Fibroblast of skin of left quadriceps (primary cell): Measurements from ENCODE around the gene GDF9.

Source experiments
- DNase-seq, 2 experiments: peaks; one replicate each; pipeline ENCODE4 v3.0.0-alpha.2; 2013; ENCODE audit warnings: low read depth in 2 of 2

Gene GDF9

GRCh38 chr5:132817011-132817410 is 49.3 kb downstream of the GDF9 start:
- no peak for DNase-seq

DNA sequence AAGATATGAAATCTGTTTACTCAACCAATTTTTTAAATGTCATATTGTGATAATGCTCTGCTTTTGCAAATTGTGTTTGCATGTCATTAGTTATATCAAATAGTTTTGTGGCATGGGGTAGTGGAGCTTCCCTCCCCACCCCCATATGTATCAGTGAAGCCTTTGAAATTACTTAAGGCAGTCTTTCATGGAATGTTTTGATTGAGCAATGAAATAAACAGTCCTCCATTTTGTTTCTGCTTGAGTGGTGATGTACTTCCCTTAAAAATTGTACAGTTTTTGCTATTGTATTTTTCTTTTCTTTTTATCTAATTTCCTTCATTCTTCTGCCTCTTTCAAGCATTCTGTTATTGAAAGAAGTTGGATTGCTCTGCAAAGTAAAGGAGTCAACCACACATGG is 49.7 kb downstream of the GDF9 start:
- DNase-seq: no peak

- no peak for DNase-seq
These were observed 50.2 kb downstream of the GDF9 start for GRCh38 chr5:132816083-132816482.

- DNase-seq: no peak
These were observed 50.8 kb downstream of the GDF9 start for GRCh38 chr5:132815454-132815853.

DNA sequence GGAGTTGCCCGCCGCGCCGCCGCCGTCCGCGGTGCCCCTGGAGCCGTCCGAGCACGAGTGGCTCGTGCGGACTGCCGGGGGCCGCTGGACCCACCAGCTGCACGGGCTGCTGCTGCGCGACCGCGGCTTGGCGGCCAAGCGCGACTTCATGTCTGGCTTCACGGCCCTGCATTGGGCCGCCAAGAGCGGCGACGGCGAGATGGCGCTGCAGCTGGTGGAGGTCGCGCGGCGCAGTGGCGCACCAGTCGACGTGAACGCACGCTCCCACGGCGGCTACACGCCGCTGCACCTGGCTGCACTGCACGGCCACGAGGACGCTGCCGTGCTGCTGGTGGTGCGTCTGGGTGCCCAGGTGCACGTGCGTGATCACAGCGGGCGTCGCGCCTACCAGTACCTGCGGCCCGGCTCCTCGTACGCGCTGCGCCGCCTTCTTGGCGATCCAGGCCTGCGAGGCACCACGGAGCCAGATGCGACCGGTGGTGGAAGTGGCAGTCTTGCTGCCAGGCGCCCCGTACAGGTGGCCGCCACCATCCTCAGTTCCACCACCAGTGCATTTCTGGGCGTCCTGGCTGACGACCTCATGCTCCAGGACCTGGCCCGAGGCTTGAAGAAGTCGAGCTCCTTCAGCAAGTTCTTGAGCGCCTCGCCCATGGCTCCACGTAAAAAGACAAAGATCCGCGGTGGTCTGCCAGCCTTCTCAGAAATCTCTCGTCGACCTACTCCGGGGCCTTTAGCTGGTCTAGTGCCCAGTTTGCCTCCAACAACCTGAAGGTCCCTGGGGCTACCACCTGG is 51.6 kb downstream of the GDF9 start:
- no peak for DNase-seq

GRCh38 chr5:132813599-132814502 is 52.4 kb downstream of the GDF9 start:
- no peak for DNase-seq

GRCh38 chr5:132812781-132813598 is 53.3 kb downstream of the GDF9 start, which contains the start of gene SOWAHA:
SOWAHA (plus strand) TSS chr5:132813302; CDS start chr5:132813622, 320 bp downstream.
- DNase-seq: no peak

GRCh38 chr5:132812123-132812765 is 54.0 kb downstream of the GDF9 start:
- no peak for DNase-seq
